A204.1 (cell line): ENCODE results near the gene SRRM3.
A peak's percentile ranks its signal among the peaks of the same experiment; 100 is the strongest.
"Not testable (repeated sequence)": the region's sequence is repeated elsewhere in the genome, so short reads cannot be mapped to it uniquely, and the experiment has no call there.

Experiments
- FAIRE-seq: peaks from 2 replicates; lab custom pipeline; 2012; peaks lifted over from hg19 to GRCh38; lab: Jason Lieb, UNC

SRRM3 gene, protein sequence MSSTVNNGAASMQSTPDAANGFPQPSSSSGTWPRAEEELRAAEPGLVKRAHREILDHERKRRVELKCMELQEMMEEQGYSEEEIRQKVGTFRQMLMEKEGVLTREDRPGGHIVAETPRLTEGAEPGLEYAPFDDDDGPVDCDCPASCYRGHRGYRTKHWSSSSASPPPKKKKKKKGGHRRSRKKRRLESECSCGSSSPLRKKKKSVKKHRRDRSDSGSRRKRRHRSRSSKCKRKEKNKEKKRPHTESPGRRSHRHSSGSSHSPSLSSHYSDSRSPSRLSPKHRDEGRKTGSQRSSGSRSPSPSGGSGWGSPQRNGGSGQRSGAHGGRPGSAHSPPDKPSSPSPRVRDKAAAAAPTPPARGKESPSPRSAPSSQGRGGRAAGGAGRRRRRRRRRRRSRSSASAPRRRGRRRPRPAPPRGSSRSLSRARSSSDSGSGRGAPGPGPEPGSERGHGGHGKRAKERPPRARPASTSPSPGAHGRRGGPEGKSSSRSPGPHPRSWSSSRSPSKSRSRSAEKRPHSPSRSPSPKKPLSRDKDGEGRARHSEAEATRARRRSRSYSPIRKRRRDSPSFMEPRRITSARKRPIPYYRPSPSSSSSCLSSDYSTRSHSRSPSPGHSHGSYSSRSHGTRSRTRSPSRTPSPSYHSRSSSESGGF

DNA sequence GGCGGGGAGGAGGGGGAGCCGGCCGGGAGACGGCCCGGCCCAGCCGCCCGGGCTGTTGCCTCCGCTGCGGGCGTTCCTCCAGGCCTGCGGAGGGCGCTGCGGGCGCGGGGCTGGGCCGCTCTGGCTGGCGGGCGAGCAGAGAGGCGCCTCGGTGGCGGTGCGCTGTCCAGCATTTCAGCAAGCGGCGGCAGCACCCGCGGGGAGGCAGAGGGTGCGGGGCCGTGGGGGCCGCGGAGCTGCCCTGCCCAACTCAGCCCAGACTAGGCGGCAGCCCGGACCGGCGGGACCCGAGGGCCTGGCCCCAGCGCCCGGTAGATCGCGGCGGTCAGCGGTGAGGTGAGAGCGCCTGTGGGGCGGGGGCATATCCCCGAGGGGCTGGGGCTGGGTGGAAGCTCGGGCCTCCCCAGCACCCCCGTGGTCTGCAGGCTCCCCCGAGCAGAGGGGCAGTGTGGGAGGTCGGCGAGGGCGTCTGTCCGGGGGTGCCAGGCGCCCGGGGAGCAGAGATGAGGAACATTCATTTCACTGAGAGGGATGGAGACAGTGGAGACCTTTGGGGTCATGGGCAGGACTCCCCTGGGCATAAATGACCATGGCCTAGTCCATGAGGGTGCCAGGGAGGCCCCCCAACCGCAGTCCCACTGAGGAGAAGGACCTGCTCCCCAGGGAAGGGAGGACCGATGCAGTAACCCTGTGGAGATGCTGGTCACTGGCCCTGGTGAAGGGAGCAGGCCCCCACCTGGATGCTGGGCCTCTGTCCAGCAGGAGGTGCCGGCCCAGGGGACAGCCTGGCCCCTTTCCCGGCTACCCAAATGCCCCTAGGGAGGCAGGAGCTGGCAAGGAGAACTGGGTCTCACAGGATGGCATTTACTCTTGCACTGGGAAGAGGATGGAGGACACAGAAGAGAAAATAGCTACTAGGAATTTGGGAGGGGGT is at the start of gene SRRM3:
Gene SRRM3, plus strand, starts transcription at position 165 of the 934 bp plus-strand sequence. CDS start 33,171 bp downstream, outside the sequence.
- FAIRE-seq: no peak

DNA sequence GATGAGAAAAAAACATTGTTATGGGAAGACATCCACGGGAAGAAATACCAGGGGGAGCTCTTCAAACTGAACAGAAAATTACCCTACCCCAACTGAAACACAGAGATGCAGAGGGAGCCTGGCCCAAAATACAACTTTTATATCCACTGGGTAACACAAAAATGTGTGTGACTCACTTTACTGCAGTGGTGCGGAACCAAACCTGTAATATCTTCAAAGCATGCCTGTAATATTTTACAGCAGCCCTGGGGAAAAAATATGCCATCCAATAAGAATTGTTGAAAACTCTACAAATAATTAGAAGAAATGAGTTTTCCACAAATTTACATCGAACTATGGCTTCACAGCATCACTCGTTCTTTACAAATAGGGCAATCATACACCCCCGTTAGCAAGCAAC is 49.8 kb upstream of the SRRM3 start:
- FAIRE-seq: no peak

DNA sequence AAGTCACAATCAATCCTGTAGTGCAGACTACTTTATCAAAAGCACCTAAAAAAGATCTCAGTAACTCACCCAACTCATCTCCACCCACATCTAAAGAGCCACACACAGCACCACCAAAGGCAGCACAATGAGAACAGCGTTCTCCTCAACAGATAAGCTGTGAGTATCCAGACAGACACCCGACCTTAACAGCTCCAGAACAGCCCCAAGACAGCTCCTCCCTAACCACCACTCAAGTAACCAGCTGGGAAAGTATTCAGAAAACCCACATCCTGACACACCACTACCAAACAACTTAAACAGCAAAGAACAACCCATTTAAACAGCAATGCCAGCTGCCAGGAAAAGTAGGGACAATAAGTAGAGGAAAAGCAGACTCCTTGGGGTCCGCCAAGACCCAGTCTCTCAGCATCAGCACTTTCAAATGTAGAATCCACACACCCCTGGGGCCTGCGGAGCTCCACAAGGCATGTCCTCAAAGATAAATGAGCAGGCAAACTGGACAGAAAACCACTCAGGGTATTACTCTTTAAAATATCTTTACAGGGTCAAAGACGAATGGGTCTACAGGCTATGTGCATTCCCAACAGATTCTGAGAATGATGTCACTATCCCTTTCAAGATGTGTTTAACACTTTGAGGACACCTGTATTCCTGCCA is 48.0 kb upstream of the SRRM3 start:
- FAIRE-seq: not testable (repeated sequence)

DNA sequence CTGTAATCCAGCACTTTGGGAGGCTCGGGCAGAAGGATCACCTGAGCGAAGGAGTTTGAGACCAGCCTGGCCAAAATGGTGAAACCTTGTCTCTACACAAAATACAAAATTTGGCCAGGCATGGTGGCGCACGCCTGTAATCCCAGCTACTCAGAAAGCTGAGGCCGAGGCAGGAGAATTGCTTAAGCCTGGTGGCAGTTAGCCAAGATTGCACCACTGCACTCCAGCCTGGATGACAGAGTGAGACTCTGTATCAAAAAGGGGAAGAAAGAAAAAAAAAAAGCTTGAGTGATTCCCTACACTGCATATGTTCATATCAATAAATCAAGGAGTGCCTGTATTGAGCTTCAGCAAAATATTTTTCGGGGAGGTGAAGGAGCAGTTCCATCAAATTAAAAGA is 45.8 kb upstream of the SRRM3 start:
- FAIRE-seq: no peak

DNA sequence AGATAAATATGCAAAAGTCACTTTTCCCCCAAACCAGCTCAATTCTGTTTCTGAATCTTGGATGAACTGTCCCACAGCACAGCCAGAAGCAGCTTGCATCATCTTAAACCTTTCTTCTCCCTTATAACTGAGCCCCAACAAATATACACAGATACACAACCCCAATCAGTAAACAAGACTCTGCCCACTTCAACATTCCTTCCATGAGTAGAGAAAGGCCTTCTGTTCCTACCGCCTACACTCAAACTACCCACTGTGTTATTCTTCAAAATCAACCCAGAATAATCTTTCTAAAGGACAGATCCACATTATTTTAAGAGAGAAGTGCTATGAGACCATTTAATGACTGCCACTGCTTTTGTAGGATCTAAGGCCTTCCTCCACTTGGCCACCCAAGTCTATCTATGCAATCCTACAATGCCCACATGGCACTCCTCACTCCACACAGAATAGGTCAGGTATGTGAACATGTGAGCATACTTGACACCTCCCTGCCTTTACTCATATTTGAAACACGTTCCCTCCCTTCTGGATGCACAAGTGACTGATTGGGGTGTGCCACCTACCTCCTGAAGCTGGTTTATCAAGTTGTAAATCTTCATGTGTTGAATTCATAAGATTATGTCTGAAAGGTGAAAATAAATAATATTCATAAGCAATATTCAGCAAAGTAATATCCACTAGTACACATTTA is 44.6 kb upstream of the SRRM3 start:
- not testable (repeated sequence) for FAIRE-seq

DNA sequence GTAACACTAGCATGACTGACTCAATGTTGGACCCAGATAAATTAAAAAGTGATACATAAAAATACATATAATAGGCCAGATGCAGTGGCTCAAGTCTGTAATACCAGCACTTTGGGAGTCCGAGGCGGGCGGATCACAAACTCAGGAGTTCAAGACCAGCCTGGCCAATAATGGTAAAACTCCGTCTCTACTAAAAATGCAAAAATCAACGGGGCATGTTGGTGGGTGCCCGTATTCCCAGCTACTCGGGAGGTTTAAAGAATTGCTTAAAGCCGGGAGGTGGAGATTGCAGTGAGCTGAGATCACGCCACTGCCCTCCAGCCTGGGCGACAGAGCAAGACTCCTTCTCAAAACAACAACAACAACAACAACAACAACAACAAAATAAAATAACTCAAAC is 43.3 kb upstream of the SRRM3 start:
- FAIRE-seq: not testable (repeated sequence)

DNA sequence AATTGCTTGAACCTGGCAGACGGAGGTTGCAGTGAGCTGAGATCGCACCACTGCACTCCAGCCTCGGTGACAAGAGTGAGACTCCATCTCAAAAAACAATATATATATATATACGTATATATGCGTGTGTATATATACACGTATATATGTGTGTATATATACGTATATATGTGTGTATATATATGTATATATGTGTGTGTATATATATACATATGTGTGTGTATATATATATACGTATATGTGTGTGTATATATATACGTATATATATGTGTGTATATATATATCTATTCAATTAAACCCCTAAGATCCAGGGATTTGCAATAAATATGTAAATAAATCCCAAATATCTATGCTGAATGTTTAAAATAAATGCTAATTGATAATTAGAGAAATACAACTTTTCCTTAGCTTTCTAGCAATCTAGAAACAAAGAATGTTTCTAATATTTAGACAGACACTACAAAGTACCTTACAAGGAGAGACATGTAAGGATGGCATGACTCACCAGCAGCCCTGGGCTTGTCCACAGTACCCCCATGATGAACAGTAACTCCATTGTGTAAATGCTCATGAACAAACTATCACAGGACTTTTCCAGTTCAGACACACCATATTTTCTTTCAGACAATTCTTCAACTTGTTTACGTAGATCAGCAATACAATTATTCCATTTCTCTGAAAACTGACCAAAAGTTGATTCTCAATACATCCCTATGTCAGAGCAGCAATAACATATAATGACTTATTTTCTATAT is 39.1 kb upstream of the SRRM3 start:
- FAIRE-seq: not testable (repeated sequence)

DNA sequence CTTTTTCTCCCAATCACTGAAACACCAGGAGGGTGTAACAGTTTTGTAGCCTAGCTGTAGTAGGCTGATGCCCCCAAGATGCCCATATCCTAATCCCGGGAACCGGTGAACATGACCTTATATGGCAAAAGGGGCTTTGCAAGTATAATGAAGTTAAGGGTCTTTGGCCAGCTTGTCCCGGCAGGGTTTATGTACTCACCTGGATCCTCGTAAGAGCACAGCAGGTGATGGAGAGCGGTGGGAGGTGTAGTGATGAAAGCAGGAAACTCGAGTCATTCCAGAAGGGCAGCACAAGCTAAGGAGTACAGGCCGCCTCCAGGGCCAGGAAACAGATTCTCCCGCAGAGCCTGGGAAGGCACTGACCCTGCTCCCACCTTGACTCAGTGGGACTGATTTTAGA is 37.9 kb upstream of the SRRM3 start:
- FAIRE-seq: not testable (repeated sequence)

DNA sequence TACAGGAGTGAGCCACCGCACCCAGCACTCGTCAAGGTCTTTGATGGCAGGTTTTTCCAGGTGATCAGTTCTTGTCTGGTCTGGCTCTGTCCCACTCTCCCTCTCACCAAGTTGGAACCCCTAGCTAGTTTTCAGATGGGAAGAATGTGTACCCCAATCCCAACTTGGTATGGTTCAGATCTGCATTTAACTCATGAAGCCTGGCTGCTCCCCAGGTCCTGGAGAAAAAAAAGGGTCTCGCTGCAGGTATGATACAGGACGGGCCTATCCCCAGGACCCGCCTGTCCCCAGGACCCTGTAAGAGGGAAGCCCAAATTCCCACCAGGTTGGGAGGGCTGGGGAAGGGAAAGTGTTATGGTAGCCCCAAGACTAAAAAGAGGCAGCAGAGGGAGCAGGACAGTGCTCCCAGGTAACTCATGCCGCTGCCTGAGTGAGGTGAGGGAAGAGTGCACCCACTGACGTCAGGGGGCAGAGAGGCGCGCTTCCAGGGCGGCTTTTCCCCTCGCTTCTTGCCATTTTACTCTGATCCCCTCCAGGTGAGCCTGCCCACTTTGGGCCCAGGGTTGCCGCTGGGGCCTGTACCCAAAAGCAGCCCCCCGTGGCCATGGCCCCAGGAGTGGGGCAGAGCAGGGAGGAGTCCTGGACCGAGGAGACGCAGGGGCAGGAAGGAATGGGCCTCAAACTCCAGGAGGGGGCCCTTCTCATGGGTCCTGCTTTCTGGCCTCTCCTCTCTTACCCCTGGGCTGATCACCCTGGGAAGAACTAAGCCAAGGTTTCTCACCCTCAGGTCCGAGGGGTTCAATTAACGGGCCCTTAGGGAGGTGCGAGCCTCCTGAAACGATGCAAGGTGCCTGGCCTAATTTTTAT is 36.4 kb upstream of the SRRM3 start:
- FAIRE-seq: no peak

DNA sequence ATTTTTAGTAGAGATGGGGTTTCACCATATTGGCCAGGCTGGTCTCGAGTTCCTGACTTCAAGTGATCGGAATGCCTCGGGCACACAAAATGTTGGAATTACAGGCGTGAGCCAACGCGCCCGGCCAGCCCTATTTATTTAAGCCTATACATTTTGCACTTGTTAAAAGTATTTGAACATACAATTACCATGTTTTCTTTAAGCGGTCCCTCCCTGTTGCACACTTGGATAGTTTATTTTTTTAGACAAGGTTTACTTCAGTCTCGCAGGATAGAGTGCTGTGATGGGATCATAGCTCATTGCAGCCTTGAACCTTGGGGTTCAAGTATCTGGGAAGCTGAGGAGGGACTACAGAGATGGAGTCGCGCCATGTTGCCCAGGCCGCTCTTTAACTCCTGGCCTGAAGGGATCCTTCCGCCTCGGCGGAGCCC is 35.7 kb upstream of the SRRM3 start:
- FAIRE-seq: no peak

DNA sequence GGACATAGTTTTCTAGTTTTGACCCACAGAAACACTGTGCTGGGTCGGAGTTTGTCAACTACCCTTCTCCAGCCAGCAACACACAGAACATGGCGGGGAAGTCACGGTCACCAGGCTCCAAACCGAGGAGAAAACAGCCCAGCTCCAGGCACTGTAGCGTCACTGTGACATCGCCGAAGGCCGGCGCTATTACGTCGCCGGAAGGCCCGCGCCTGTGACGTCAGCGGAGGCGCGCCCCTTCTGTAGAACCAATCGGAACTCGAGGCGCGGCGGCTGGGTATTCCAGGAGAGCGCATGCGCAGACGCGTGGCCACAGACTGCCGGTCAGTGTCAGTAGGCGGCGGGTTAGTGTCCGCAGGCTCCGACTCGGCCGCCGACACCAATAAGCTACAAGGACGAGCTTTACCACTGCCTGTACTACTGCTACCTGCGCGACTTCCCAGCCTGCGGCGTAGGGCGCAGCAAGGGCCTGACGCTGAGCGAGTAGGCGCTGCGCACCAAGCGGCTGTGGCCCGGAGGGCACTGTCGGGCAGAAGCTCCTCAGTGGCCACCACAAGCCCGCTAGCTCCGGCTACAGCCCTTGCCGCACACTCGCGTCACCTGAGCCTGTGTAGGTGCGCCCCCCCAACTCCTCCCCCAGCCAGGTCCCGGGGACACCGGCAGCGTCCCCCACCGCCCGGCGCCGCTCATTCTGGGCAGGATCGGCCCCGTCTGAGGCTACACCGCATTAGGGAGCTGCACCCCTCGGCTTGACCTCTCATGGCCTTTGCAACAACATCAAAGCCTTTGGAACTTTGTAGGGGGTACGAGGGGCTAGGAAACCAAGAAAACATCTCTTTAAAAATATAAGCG is 35.1 kb upstream of the SRRM3 start:
- FAIRE-seq: peak; percentile 87

DNA sequence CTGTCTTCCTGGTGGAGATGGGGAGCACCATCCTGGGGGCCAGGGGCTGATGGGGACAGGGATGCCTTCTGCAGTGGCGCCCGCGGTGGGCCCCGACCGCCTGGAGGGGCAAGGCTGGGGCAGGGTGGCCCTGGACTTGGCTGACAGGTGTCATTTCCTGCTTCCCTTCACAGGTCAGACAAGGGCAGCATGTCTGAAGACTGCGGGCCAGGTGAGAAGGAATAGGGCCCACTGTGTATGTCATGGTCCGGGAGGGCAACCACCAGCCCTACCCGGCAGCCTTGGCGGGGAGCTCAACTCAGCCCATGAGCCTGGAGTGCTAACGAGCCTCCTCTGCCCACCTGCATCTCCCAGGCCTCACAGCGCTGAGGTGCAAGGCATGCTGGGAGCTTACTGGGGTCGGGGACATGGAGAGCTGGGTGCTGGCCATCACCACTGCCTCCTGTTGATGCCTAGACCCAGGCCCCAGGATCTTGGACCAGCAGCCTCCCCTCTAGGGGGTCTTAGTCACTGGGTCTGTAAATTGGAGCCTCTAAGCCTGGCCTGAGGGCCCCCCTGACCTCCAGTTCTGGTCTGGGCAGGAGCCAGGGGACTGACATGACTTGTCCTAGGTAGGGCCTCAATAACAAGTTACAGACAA is 28.0 kb upstream of the SRRM3 start:
- FAIRE-seq: no peak

DNA sequence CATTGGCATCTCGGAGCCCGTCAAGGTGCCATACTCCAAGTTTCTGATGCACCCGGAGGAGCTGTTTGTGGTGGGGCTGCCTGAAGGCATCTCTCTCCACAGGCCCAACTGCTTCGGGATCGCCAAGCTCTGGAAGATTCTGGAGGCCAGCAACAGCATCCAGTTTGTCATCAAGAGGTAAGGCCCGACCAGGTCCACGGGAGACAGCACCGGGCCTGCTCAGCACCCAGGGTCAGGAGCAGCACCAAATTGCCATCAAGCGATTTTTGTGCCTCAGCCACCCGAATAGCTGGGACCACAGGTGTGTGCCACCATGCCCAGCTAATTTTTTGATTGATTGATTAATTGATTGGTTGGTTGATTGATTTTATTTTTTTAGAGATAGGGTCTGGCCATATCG is 24.7 kb upstream of the SRRM3 start:
- not testable (repeated sequence) for FAIRE-seq

DNA sequence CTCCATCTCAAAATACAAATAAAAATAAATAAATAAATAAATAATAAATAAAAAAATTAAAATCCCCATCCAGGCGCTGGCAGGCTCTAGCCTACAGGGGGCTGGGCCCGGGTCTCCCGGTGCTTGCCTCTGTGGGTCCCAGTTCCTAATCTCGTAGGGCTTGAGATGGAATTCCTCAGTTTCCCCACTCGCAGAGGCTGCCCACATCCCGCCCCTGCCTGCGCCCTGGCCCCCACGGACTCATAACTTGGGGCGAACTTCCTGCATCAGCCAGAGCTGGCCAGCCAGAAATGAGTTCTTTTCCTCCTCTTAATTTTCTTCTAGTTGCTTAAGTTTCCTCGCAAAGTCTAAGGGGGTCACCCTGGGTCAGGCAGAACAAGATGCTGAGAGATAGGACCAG is 22.0 kb upstream of the SRRM3 start:
- no peak for FAIRE-seq

DNA sequence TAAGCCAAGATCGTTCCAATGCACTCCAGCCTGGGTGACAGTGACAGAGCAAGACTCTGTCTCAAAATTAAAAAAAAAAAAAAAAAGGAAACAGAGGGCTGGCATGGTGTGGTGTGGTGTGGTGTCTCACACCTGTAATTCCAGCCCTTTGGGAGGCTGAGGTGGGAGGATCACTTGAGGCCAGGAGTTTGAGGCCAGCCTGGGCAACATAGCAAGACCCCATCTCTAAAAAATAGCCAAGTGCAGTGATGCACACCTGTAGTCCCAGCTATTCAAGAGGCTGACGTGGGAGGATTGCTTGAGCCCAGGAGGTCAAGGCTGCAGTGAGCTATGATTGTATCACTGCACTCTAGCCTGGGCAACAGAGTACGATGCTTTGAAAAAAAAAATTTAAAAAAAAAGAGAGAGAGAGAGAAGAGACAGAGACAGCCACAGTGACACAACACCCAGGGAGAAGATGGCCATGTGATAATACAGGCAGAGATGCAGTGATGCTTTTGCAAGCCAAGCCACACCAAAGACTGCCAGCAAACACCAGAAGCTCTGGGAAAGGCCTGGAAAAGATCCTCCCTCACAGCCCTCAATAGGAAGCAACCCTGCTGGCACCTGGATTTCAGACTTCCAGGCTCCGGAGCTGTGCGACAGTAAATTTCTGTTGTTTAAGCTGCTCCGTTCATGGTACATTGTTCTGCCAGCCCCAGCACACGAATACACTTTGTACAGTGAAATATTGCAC is 19.3 kb upstream of the SRRM3 start:
- FAIRE-seq: no peak

DNA sequence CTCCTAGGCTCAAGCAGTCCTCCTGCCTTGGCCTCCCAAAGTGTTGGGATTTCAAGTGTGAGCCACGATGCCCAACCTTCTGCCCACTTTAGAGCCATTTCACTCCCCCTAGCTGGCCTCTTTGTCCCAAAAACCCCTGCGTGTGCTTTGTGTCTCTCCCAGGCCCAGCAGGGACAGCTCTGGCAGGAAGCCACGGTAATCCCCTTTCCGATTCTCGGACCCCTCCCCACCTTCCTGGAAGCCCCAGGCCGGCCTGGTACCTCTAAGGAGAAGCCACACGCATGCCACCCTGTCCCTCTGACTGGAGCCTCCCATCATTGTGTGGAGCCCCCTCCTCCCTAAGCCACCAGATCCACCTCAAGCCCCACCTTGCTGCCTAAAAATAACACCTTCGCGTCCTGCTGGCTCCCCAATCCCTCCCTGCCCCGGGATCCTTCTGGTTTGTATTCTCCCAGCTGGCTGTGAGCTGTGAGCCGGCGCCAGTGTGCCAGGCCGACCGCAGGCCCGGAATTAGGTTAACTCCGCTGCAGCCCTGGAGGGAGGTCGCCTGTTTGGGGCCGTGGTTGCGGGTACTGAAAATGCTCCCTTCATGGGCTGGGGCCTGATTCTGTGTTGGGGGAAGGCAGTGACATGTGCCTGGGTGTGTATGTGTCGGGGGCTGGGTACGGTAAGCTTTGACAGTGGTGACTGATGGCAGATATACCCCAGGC is 16.4 kb upstream of the SRRM3 start:
- no peak for FAIRE-seq

DNA sequence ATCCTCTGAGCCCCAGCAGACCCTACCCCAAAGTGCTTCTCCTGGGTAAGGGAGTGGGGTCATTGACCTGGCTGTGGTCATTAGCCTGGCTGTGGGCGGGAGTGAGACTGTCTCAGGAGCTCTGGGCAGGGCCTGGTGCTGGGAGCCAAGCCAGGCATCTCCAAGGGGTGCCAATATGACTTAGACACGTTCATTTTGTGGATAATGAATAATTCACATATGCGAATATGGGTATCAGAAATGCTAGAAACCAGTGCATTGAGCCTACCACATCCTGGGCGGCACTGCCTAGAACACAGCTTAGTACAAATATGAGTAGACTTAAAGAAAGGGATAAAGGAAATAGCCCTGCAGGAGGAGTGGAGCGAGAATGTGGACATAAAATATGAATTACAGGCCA is 14.4 kb upstream of the SRRM3 start:
- FAIRE-seq: no peak
